Hindlimb muscle (tissue), 1 donor: ENCODE measurements around the gene NEURL1. TPM values are rescaled to one million over a fixed set of nuclear protein-coding genes. Genes with fewer than 3 reads are reported as not detected.

ENCODE experiments used
- DNase-seq: peaks from one replicate; pipeline ENCODE4 v3.0.0-alpha.2; 2013
- polyA plus RNA-seq: library from polyadenylated mRNA; unstranded; fragments of 120-200 nt; gene quantifications from one replicate; pipeline ENCODE4 v1.2.1, GENCODE V29; 2013; ENCODE audit not compliant: insufficient read length

NEURL1 gene
- polyA plus RNA-seq, 1 donor: 40.7 TPM

DNA sequence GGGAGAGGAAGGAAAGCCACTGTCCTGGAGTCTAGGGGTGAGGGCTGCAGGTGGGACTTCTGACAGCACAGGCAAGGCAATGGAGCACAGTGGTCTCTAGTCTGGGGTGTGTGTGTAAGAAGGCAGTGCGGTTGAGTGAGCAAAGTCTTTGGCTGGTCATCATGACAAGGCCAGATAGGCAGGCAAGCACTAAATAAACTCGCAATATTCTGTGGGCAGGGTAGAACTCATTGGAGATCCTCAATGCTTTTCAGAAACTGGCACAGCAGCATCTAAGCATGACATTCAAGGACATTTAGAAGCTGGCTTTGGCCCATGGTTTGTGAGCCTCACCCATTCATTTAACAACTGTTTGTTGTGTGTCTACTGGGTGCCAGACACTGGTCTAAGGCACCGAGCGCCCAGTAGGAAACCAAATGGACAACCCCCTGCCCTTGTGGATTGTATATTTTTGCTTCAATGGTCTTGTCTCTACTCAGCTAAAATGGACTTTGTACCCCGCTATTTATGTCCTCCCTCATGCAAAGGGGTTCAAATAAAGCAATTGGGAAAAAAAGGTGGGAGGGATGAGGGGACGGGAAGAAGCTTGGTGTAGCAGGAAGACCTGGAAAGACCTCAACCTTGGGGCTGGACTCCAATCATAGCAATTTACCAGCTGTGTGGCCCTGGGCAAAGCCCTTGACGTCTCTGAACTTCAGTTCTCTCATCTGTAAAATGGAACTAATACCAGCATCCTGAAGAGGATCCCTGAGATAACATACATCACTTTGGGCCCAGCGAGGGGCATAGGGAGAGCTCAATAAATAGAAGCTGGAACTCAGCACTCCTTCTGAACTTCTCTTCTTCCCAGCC lies 116.0 kb downstream of the NEURL1 start:
- DNase-seq: no peak

DNA sequence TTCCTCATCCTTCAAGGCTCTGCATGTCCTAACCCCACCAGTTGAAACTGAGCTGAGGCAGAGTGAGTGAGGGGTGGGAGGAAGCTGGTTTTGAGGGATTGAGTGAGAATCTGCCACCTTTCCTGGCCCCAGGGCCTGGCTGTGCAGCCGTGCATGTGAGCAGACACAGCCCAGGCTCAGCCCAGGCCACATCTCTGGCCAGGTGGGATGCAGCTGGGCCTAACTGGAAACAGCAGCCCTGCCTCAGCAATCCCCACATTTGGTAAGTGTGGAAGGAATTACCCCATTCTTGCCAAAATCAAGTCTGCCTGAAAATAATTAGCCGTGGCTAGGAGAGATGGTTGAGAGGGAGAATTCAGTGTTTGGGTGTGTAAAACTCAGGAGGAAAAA lies 116.6 kb downstream of the NEURL1 start:
- no peak for DNase-seq

DNA sequence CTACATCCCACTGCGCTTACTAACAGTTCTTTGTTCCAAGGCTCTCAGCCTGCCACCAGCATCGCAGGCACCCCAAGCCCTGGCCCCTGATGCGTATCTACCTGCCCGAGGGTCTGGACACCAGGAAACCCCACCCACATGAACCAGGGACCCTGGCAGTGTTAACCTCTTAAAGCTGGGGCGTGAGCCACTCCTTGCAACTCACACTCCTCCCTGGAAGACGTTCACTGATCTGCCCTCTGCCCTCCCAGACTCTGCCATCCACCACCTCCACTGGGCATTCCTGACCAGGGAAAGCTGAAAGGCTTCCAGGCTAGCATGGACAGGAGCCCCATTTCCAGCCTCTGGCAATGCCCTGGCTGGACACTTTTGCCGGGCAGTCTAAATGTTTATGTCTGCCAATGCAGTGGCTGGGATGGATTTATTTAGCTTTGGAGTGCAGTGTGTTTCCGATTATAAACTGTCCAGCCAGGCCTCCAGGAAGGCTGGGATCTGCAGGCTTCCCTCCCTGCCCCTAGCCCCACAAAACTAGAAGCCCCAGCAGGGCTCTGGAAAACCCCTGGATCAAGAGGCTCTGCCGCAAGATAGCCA lies 117.5 kb downstream of the NEURL1 start:
- DNase-seq: no peak

DNA sequence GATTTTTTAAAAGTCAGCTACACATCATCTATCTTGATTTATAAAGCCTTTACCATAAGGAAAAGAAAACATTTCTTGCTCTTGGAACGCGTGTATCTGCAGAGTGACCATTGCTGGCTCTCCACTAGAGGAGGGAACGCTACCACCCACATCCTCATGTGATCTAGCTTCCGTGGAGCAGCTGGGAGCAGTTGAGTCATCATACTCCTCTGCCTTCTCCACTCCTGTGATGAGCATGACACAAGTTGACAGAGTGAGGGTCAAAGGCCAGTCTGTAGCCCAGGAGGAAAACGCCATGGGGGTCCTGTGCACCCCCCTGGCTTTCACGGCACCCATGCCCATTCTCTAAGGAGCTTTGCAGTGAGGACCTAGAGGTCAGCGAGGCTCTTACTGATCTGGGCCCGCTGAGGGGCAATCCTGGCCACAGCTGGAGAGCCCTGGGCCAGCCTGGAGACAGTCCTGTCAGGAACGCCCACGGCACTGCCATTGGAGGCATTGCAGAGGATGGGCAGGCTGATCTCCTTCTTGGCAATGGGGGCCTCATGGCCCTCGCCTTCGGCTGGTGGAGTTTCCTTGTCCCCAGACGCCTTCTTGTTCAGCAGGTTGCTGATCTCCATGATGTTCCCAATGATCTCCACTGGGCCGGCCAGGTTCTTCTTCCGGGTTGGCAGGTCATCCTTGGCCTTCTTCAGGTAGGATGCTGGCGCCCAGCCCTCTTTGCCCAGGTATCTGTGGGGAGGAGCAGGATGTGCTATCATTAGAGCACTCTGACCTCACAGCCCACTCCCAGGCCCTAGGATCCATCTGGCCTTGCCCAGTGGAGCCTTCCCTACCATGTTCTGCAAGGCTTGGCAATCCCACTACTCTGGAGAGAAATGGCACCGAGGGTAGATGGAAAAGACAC lies 119.2 kb downstream of the NEURL1 start:
- no peak for DNase-seq

DNA sequence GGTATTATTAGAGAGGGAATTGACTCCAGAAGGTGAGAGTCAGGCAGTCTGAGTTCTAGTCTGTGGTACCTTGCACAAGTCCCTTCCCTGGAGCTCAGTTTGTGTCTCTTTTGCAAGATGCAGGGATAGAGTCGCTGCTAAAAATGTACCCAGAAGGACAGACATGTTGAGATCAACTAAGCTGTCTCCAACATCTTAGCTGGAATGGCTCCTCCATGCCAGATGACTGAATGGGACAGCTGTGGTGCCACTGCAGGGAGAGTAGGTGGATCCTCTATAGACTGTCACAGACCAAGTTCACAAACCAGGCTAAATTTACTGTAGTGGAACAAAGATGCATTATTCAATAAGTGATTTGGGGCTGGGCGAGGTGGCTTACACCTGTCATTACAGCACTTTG lies 120.1 kb downstream of the NEURL1 start:
- DNase-seq: no peak

DNA sequence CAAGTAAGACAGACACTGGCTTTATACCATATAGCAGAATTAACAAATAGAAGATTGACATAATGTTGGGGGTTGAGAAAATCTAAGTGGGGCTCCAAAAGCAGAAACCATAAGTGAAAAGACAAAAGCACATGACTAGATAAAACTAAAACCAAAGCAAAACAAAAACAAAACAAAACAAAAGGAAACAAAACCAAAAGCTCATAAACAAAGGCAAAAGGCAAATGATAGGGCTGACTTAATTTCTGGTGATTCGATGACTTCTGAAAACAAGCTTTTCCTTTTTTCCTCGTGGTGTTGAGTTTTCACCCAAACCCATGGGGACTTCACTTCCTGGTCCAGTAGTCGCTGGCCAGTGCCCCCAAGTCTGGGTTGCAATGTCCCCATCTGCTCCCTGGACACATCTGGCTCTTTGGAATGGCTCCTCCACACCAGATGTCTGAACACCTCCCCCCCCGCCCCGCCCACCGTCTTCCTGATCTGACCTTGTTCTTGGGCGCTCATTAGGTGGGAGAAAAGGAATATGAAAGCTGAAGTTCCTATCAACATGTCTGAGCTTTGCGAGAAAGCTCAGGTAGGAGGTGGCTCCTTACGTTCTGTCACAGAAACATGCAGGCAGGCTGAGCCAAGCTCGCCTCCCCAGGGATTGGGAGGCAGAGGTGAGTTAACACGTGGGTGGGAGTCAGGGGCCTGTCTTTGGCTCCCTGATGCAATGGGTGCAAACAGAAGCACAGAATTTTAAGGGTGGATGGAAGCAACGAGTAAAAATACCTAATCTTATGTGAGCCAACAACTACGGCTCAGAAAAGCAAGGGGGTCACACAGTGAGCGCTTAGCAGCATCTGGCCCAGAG lies 121.0 kb downstream of the NEURL1 start:
- no peak for DNase-seq

DNA sequence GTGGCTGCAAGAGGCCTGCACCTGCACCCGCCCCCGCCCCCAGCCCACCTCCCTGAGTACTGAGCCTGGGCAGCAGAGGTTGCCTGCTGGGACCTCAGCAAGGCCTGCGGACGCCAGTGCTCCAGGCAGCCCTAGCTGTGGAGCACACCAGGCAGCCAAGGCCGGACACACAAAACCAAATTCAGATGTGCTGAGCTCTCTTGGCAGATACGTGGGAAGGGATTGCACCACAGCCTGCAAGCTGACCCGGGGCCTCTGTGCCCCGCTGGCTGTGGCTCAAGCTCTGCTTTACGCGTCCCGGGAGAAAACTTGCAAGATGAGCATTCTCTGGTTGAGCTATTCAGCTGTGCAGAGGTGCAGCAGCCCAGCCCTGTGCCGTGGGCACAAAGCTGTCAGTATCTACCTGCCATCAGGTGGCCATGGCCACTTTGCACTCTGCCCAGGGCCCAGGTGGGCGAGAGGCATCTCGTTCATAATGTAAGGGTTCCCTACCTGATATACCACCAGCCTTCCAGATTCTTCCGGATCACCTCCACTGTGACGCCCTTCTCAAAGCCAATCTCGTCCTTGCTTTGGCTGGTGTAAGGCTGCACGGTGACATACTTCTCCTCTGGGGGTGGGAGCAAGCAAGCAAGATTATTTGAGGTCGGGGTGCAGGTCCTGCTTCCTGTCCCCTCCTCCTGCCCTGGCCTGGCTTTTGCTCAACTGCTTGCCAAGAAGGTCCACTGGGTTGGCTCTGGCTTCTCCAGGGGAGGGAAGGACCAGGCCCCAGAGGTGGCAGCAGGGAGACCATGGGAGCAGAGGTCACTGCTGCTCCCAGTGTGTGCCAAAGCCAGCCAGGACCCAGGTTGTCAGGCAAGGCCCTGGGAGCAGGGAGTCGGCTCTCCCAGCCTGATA lies 123.4 kb downstream of the NEURL1 start:
- DNase-seq: peak; percentile 72

DNA sequence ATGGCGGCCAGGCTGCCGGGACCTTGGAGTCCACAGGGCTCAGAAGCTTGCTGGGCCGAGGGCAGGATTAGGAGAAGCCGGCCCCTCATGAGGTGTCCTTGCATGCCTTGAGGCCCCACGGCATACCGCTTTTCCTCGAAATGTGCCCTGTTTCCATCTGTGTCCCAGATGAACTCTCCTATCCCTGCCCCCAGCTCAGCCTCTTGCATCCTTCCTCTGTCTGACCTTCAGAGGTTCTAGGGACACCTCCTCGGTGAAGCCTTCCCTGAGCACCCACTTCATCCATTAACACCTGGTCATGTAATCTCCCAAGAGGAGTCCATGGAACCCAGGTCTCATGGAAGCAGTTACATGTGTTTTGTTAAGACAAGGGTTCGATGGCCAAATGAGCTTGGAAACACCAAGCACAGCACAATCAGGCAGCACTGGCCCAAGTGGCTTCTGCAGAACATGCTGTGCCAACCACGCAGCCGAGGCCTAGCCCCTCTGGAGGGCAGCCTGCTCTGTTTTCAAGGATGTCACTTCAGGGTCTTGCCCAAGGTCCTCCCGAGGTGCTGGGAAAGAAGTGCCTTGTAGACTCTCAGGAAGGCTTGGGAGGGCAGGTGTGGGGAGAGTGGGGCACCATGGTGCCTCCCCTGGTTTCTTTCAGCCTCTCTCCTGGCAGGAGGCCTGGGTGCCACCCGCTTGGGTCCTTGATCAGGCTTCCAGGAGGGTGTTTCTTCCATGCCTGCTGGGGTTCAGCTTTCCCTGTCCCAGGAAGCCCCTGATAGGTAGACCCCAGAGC lies 124.3 kb downstream of the NEURL1 start:
- DNase-seq: no peak

DNA sequence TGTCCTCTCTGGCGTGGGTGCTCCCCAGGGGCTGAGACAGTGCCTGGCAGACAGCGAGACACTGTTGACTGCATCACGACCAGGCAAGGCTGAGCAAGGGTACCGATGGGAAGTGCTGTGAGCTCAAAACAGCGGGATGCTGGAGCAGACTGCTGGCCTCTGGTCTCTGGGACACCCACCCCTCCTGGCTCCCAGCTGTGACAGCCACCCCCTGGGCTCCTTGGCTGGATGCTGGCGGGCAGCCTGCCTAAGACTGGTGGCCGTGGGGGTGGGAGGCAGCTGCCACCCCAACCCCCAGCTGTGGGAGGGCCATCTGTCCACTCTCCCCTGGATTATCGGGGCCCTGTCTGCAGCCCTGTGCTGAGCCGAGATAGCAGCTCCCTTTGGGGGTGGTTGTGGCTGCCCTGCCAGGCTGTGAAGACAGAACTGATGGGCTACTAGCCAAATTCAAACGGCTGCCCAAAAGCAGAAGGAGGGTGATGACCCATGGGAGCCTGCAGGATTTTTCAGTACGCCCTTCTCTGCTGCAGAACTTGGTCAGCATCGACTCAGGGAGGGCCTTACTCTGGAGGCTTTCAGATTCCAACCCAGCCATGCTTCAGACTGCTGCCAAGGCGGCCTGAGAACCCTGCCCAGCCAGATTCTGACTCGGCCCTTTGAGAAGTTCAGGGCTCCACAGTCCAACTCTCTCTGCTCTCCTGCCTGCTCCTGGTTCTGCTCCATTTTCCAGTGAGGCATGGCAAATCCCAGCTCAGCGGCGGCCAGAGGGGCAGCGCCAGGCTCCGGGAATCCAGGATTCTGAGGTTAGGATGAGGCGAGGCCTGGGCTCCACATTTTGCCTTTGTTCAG lies 125.3 kb downstream of the NEURL1 start:
- DNase-seq: peak; percentile 66

DNA sequence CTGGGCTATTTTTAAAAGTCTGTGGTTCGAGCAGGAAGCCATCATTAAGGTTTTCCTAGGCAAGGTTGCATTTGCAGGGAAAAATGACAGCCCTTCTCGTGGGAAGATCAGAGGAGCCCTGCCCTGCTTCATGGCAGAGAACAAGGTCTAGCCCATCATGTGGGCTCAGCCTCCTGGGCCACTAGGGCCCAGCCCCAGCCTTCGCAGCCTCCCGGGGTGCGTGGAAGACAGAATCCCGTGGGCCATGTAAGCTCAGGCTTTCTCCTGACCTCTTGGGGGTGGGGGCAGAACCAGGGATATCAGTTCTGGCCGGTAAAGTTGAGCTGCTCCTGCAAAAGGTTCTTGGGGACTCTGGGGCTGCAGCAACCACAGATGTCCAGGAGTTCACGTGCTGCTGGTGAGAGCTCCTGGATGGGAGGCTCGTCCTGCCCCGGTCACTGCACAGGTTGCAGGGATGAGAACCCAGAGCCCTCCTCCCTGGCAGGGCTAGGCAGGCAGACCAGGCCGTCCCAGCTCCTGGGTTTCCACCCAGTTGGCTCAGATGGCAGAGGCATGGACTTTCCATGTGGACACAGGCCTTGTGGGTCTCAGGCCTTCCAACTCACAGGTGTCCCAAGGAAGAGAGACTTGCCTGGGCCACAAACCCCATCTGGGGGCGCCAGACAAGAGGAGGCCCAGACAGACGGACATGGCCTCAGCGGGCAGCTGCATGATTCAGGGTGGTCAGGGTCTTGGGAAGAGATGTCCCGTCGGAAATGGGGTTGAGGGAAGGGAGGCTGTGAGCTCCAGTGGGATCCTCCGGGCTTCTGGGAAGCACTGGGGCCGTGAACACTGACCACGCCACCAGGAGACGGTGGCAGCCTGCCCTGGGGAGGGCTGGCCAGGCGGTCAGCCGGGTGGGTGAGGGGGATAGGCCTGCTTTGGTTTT lies 126.2 kb downstream of the NEURL1 start:
- no peak for DNase-seq

DNA sequence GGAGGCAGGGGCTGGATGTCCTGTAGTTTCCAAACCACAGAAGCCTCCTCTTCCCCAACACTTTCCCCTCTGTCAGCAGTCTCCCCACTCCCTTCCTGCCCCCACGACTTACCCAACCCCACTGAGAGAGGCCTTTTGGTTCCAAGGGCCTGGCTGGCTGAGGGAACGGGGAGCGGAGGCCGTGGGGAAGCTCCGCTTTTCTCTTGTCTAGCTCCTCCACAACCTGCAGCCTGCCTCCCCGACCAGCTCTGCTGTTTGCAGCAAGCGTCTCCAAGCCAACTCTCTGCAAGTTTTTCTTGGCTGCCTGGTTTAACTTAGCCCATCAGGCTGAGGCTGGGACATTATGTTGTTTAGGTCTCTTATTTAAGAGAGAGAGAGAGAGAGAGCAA lies 126.8 kb downstream of the NEURL1 start:
- no peak for DNase-seq

DNA sequence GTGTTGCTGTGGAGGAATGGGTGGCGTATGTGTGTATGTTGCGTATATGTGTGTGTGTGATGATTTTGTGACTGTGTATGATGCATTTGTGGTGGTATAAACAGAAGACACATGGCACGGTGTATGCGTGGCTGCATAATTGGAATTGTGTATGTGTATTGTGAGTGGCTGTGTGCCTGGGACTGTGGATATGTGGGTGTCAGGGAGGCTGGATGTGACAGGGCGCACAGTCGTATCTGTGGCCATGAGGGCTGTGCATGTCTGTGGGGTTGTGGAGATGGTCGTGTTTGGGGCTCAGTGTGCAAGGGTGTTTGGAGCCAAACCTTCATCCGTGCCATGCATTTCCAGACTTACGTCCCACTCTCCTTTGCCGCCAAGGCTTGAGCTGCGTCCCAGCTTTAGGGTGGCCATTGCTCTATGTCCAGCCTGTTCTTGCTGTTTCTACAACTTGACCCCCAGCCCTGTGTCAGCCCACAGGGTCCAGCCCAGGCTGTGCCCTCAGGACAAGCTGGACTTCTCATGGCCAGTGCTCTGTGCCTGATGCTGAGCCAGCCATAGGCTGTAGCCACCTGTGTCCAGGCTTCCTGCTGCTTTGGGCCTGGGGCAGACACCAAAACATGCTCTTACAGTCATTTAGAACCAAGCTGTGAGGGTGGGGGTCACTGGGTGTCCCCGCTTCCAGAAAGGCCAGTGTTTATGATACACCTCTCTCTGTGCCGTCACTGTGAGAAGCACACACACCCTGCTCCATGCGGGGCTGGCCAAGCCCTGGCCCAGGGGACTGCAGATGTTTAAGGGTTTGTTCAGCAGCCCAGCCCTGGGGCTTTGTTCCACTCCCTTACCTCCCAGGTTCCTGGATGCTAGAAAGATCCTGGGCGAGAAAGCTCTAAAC lies 127.6 kb downstream of the NEURL1 start:
- no peak for DNase-seq

DNA sequence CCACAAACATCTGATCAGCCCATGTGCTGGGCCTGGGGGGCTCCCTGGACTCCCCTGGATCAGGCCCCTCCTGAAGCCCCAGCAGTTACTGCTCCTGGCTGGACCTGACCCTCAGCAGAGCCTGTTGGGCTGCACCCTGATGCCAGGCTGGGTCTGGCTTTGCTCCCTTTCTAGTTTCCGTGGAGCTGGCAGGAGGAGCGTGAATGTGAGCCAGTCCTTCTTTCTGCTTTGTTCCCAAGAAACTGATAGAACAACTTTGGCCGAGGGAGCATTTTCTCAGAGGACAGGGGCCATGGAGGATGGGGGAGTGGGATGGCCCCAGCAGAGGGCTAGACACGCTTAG lies 128.2 kb downstream of the NEURL1 start:
- no peak for DNase-seq

DNA sequence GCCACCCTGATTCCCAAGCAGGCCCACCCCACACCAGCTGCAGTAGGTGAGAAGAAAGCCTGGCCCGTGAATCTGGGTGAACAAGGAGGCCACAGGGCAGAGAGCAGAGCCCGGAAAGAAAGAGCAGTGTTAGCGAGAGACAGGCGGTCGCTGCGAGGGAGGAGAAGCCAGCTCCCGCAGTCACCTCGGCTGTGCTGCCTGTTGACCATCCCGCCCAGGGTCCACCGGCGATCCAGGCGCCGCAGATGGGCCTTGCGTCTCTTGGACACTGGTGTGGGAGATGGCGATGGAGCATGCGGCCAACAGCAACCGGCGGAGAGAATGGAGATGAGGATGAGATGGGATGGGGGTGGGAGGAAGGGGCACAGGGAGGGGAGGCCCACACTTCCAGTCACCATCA lies 128.8 kb downstream of the NEURL1 start:
- DNase-seq: no peak

DNA sequence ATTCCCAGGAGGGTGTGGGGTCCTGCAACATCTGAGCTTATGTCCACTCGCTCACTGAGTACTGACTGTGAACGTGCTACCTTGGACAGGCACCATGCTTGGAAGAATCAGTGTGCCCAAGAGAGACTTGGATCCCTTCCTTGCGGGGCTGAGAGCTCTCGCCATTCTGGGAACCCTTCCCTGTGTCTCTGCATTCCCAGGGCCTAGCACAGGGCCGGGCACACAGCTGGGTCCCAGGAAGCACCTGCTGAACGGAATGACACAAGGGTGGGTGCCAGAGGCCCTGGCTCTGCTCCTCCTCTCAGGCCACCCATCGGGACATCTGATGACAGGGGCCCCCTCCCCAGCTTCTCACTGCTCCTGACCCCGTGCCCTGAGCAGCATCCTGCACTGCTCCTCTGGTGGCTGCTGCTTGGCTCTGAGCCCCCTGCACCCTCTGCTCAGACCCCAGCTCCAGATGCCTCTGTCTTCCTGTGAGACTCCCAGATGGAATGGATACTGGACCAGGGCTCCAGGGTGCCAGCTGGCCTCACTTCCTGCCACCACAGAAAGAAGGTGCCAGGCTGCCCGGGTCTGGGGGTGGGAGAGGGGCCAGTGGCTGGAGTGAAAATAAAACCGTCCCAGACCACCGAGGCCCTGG lies 129.6 kb downstream of the NEURL1 start:
- no peak for DNase-seq

DNA sequence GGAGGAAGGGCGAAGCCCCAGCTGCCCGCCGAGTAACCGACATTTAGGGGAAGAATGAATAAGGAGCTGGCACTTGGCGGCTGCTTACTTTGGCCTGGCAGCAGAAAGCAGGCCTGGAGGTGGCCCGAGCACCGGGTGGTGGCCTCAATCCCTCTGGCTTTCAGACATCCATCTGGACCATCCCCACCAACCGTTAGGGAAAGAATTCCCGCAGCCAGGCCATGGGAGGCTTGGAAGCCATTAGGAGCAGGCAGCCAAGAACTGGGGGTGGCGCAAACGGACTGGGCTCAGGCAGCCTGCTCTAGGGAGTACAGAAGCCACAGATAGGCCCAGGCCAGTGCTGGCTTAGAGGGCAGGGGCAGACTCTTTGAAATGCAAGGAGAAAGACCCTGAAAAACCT lies 132.7 kb downstream of the NEURL1 start:
- DNase-seq: no peak
